Activated naive CD4-positive, alpha-beta T cell treated with anti-CD3 and anti-CD28 coated beads, Interleukin-2, amount 50 U/mL, for 72 hours (primary cell): ENCODE measurements around the gene TMEM255B. TPM values are rescaled to one million over a fixed set of nuclear protein-coding genes. Genes with fewer than 3 reads are reported as not detected.
"Not testable (repeated sequence)": the region's sequence is repeated elsewhere in the genome, so short reads cannot be mapped to it uniquely, and the experiment has no call there.

Source experiments
- ATAC-seq, 2 donors: fragments of 150-1000 bp; cut with Tn5 transposase; 2 replicates each; pipeline ENCODE4 v1.10.0; 2021; ENCODE audit warnings: mild to moderate bottlenecking in 2 of 2, moderate library complexity in 2 of 2
- DNase-seq, 2 donors: peaks; one replicate each; pipeline ENCODE4 v3.0.0; 2021 to 2022; ENCODE audit warnings: low spot score in 2 of 2
- H3K27ac Mint-ChIP-seq, 2 donors: one replicate each; pipeline ENCODE4 v1.8.0; 2022; ENCODE audit warnings: mild to moderate bottlenecking in 2 of 2, mixed read lengths in 2 of 2
- H3K36me3 Mint-ChIP-seq, 2 donors: one replicate each; pipeline ENCODE4 v1.8.0; 2022; ENCODE audit warnings: mixed read lengths in 2 of 2
- H3K9me3 Mint-ChIP-seq, 2 donors: one replicate each; pipeline ENCODE4 v1.8.0; 2022; ENCODE audit warnings: mixed read lengths in 2 of 2
- total RNA-seq, 2 donors: library from RNA; stranded (reverse); gene quantifications; one replicate each; pipeline ENCODE4 v1.2.3, GENCODE V29; 2022

The TMEM255B gene
- total RNA-seq, 2 donors from 2014 or later: 1.8 to 2.9 TPM

- Mint-ChIP-seq H3K9me3 (no peaks in the 10 kb centered on the region), H3K27ac (no peak overlapping the region), H3K36me3 (no peaks in the 10 kb centered on the region)
- DNase-seq (no peak), ATAC-seq (no peak)
These were observed 14.6 kb upstream of the TMEM255B start for GRCh38 chr13:113744197-113745000.

DNA sequence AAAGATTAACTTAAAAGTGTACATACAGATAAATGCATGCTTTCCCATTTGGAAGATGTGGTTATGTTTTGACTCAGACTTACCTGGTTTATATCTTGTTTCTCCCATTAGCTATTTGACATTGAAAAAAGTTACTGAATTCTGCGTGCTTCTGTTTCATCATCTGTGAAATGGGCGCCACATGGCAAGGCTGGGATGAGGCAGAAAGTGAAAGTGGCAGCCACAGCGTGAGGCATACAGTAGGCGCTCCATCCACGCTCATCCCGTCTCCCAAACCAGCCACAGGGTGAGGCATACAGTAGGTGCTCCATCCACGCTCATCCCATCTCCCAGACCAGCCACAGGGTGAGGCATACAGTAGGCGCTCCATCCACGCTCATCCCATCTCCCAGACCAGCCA, 14.0 kb upstream of the TMEM255B start:
- no peaks in the 10 kb centered on the region for H3K9me3 Mint-ChIP-seq
- no peak overlapping the region for H3K27ac Mint-ChIP-seq
- no peak for ATAC-seq
- no peaks in the 10 kb centered on the region for H3K36me3 Mint-ChIP-seq
- no peak for DNase-seq

DNA sequence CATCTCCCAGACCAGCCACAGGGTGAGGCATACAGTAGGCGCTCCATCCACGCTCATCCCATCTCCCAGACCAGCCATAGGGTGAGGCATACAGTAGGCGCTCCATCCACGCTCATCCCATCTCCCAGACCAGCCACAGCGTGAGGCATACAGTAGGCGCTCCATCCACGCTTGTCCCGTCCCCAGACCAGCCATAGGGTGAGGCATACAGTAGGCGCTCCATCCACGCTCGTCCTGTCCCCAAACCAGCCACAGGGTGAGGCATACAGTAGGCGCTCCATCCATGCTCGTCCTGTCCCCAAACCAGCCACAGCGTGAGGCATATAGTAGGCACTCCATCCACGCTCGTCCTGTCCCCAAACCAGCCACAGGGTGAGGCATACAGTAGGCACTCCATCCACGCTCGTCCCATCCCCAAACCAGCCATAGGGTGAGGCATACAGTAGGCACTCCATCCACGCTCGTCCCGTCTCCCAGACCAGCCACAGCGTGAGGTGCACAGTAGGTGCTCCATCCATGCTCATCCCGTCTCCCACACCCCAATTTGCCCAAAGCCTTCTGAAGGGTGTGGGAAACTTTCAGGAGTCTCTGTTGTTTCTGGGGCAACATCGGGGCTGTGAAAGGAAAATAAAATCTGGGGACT, 13.4 kb upstream of the TMEM255B start:
- not testable (repeated sequence) for ATAC-seq, H3K27ac Mint-ChIP-seq, DNase-seq, H3K9me3 Mint-ChIP-seq, H3K36me3 Mint-ChIP-seq

- peaks cover 9% of the 10 kb centered on the region in 2 donors for H3K9me3 Mint-ChIP-seq
- peaks cover 0 to 7% of the 10 kb centered on the region in 2 donors for H3K36me3 Mint-ChIP-seq
- ATAC-seq (no peak), DNase-seq (no peak)
- H3K27ac Mint-ChIP-seq: no peak overlapping the region
These were observed 12.9 kb upstream of the TMEM255B start for GRCh38 chr13:113746143-113746525.

DNA sequence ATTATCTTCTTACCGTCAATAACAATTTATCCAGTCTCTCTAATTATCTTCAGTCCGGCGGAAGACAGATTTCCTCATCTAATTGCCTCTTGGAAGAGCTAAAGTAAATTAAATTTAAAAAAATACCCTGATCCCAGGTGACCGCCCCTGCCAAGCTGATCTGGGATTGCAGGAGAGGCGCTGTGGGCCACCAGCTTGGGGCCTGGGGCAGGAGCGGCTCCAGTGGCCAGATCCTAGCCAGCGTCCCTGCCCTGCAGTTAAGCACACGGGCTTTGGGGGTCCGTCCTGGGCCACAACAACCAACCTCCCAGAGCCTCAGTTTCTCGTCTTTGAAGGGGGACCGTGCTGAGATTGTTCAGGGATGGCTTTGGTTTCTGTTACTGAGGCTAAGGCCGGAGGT, 12.4 kb upstream of the TMEM255B start:
- DNase-seq: no peak
- H3K9me3 Mint-ChIP-seq: peaks cover 12% of the 10 kb centered on the region in 2 donors
- ATAC-seq: no peak

GRCh38 chr13:113747291-113747833, 11.7 kb upstream of the TMEM255B start:
- H3K36me3 Mint-ChIP-seq: peaks cover 0 to 7% of the 10 kb centered on the region in 2 donors
- DNase-seq (no peak), ATAC-seq (no peak)
- H3K27ac Mint-ChIP-seq: no peak overlapping the region
- peaks cover 12% of the 10 kb centered on the region in 2 donors for H3K9me3 Mint-ChIP-seq

More for the DNA sequence above, 12.4 kb upstream of the TMEM255B start:
- Mint-ChIP-seq H3K36me3 (peaks cover 0 to 7% of the 10 kb centered on the region in 2 donors), H3K27ac (no peak overlapping the region)

DNA sequence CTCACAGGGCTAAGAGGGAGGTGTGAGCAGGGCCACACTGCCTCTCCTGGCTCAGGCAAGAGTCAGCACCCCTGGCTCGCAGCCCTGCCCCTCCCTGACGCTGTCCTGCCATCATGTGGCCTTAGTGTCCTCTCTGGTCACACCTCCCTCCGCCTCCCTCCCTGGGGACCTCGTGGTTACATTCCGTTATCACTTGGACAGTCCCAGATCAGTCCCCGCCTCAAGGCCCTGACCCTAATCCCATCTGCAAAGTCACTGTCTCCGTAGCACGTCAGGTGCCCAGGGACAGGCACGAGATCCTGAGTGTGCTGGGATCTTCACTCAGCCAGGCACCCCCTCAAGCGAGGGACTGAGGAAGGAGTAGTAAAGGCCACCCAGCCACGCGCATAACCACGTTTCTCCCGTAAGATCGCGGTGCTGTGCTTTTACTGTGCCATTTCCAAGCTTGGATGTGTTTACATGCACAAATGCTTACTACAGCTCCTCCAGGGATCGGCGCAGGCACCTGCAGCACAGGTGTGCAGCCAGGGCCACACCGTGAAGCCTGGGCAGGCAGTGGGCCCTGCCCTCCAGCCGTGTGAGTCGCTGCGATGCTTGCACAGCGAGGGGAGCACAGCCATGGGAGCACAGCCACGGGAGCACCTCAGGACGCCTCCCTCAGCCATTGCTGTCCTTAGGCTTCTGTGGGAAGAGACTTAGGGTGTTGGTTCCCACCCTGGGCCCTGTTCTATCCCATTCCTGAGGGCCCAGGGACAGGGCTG, 10.7 kb upstream of the TMEM255B start:
- DNase-seq: no peak

DNA sequence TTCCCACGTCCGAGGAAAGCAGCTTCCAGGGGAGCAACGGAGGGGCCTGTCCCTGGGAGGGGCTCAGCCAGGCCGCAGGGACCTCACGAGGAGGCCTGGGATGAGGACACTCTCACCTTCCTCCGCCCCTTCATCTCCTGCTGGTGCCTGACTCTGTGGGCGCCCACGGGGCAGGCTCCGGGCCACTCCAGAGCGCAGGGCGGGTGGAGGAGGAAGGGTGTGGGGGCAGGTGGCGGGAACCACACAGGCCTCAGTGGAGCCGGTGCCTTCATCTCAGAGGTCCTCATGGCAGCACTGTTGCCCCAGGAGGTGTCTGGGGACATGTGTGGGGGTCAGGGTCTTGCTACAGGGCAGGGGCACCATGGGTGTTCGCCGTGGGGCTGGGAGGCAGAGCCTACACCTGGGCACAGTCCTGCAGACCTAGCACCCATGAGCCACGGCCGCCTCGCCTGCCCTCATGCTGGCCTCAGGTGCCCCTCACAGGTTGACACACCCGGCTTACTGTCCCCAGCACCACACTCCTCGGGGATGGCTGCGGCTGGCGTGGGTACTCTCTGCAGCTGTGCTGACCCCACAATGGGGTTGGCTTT, 10.1 kb upstream of the TMEM255B start:
- Mint-ChIP-seq H3K27ac (no peak overlapping the region), H3K9me3 (peaks cover 12% of the 10 kb centered on the region in 2 donors), H3K36me3 (peaks cover 0 to 12% of the 10 kb centered on the region in 2 donors)
- DNase-seq (no peak), ATAC-seq (no peak)

More for the DNA sequence above, 10.7 kb upstream of the TMEM255B start:
- no peak overlapping the region for H3K27ac Mint-ChIP-seq
- no peak for ATAC-seq
- H3K36me3 Mint-ChIP-seq: peaks cover 0 to 12% of the 10 kb centered on the region in 2 donors
- peaks cover 12% of the 10 kb centered on the region in 2 donors for H3K9me3 Mint-ChIP-seq

- Mint-ChIP-seq H3K27ac (no peak overlapping the region), H3K9me3 (peaks cover 12% of the 10 kb centered on the region in 2 donors), H3K36me3 (peaks cover 0 to 12% of the 10 kb centered on the region in 2 donors)
- no peak for DNase-seq
- ATAC-seq: no peak
These were observed 9.5 kb upstream of the TMEM255B start for GRCh38 chr13:113749507-113749906.

DNA sequence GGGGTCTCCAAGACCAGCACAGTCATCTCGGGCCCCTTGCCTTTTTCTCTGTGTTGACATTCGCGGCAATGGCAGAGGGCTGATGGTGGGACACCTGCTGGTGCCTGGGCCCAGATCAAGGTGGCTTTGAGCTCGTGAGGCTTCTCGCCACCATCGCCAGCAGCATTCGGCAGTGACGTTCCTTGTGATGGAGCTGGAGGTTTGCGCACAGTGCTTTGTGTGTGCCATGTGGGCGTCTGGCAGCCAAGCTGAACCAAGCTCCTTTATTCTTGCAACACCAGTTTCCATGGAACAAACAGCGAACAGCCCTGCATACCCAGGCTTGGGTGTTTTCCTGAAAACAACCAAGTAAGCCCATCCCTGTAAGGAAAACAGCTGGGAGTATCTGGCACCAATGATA, 9.1 kb upstream of the TMEM255B start:
- peaks cover 12% of the 10 kb centered on the region in 2 donors for H3K9me3 Mint-ChIP-seq
- no peak overlapping the region for H3K27ac Mint-ChIP-seq
- no peak for ATAC-seq
- peaks cover 0 to 12% of the 10 kb centered on the region in 2 donors for H3K36me3 Mint-ChIP-seq
- no peak for DNase-seq

- Mint-ChIP-seq H3K27ac (no peak overlapping the region), H3K36me3 (peaks cover 0 to 12% of the 10 kb centered on the region in 2 donors), H3K9me3 (peaks cover 12% of the 10 kb centered on the region in 2 donors)
- DNase-seq (no peak), ATAC-seq (no peak)
These were observed 8.2 kb upstream of the TMEM255B start for GRCh38 chr13:113750554-113751399.

DNA sequence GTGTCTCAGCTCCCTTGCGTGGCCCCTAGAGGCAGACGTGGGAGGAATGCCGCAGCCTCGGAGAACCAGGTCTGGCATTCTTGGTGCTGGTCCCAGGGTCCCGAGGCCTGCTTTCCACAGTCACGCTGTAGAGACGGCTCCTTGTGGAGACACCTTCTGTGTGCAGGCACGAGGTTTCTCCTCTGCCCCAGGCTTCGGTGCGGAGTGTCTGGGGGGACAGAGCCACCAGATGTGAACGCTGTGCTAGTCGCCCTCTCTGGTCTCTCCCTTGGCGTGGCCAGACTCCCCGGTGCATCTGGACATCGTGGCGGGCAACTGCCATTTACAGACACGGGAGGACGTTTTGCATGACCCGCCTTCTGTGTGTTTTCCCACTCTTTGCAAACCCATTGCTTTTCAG, 7.5 kb upstream of the TMEM255B start:
- no peak for DNase-seq
- H3K27ac Mint-ChIP-seq: no peak overlapping the region
- ATAC-seq: no peak
- peaks cover 0 to 12% of the 10 kb centered on the region in 2 donors for H3K36me3 Mint-ChIP-seq
- peaks cover 12% of the 10 kb centered on the region in 2 donors for H3K9me3 Mint-ChIP-seq

DNA sequence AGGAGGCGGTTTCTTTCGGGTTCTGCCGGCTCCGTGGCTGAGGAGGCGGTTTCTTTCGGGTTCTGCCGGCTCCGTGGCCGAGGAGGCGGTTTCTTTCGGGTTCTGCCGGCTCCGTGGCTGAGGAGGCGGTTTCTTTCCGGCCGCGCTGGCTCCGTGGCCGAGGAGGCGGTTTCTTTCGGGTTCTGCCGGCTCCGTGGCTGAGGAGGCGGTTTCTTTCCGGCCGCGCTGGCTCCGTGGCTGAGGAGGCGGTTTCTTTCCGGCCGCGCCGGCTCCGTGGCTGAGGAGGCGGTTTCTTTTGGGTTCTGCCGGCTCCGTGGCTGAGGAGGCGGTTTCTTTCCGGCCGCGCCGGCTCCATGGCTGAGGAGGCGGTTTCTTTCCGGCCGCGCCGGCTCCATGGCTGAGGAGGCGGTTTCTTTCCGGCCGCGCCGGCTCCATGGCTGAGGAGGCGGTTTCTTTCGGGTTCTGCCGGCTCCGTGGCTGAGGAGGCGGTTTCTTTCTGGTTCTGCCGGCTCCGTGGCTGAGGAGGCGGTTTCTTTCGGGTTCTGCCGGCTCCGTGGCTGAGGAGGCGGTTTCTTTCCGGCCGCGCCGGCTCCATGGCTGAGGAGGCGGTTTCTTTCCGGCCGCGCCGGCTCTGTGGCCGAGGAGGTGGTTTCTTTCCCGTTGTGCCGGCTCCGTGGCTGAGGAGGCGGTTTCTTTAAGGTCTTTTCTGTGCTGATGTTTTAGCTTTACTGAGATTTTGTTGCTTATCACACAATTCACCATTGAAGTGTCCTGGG, 6.6 kb upstream of the TMEM255B start:
- not testable (repeated sequence) for H3K27ac Mint-ChIP-seq, DNase-seq

GRCh38 chr13:113753171-113753570, 5.9 kb upstream of the TMEM255B start:
- Mint-ChIP-seq H3K9me3 (peaks cover 12 to 17% of the 10 kb centered on the region in 2 donors), H3K27ac (no peak overlapping the region), H3K36me3 (peaks cover 0 to 12% of the 10 kb centered on the region in 2 donors)
- DNase-seq: no peak
- no peak for ATAC-seq

More for the DNA sequence above, 6.6 kb upstream of the TMEM255B start:
- Mint-ChIP-seq H3K36me3 (peaks cover 0 to 12% of the 10 kb centered on the region in 2 donors), H3K9me3 (peaks cover 12 to 17% of the 10 kb centered on the region in 2 donors)
- not testable (repeated sequence) for ATAC-seq

DNA sequence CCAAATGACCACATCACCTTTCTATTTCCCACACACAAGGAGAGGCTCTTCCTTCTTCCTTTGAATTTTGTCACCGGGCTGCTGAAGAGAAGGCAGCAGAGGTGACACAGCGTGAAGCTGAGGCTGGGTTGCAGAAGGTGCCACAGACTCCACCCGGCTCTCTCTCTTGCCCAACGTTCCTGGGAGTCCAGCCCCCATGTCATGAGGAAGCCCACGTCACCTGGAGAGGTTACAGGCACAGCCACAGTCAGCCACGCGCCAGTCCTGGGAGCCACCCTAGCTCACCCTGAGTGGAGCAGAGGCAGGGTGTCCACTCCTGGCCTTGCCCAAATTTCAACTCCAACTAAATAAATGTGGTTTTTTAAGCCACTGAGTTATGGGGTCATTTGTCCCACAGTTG, 4.8 kb upstream of the TMEM255B start:
- Mint-ChIP-seq H3K27ac (no peak overlapping the region), H3K9me3 (peaks cover 12 to 17% of the 10 kb centered on the region in 2 donors), H3K36me3 (peaks cover 0 to 12% of the 10 kb centered on the region in 2 donors)
- ATAC-seq (no peak), DNase-seq (no peak)
